NCI-H187 treated with DMSO at 0.1 percent for 48 hours (cell line): ENCODE data around the gene PRAME.
"Not testable (repeated sequence)": the region's sequence is repeated elsewhere in the genome, so short reads cannot be mapped to it uniquely, and the experiment has no call there.

Experiments
- DNase-seq: peaks from one replicate; lab custom pipeline; 2025; lab: John Stamatoyannopoulos, UW

Gene PRAME

GRCh38 chr22:22550789-22551434 lies 8.2 kb downstream of the PRAME start:
- no peak for DNase-seq

- no peak for DNase-seq
Measured at GRCh38 chr22:22548910-22549309, 10.2 kb downstream of the PRAME start.

- DNase-seq = no peak
Measured at GRCh38 chr22:22548317-22548716, 10.7 kb downstream of the PRAME start.

GRCh38 chr22:22547692-22548300 lies 11.3 kb downstream of the PRAME start:
- no peak for DNase-seq

- no peak for DNase-seq
Measured at GRCh38 chr22:22547226-22547625, 11.8 kb downstream of the PRAME start.

- DNase-seq = no peak
Measured at GRCh38 chr22:22546490-22546889, 12.6 kb downstream of the PRAME start.

- no peak for DNase-seq
Measured at GRCh38 chr22:22545084-22545483, 14.0 kb downstream of the PRAME start.

- DNase-seq = no peak
Measured at GRCh38 chr22:22538226-22538989, 20.7 kb downstream of the PRAME start.

GRCh38 chr22:22536916-22537315 lies 22.1 kb downstream of the PRAME start:
- no peak for DNase-seq

- DNase-seq = no peak
Measured at GRCh38 chr22:22536515-22536914, 22.6 kb downstream of the PRAME start.

GRCh38 chr22:22535662-22536061 lies 23.4 kb downstream of the PRAME start:
- no peak for DNase-seq

GRCh38 chr22:22534604-22535415 lies 24.3 kb downstream of the PRAME start:
- no peak for DNase-seq

- no peak for DNase-seq
Measured at GRCh38 chr22:22533863-22534262, 25.2 kb downstream of the PRAME start.

GRCh38 chr22:22533417-22533816 lies 25.6 kb downstream of the PRAME start:
- DNase-seq = no peak

GRCh38 chr22:22532547-22533071 lies 26.5 kb downstream of the PRAME start:
- not testable (repeated sequence) for DNase-seq

- DNase-seq = no peak
Measured at GRCh38 chr22:22531770-22532546, 27.1 kb downstream of the PRAME start.

GRCh38 chr22:22528780-22529179 lies 30.3 kb downstream of the PRAME start:
- DNase-seq = no peak

- DNase-seq = no peak
Measured at GRCh38 chr22:22527312-22527711, 31.8 kb downstream of the PRAME start.

GRCh38 chr22:22526125-22526912 lies 32.7 kb downstream of the PRAME start:
- DNase-seq = no peak

GRCh38 chr22:22523494-22523893 lies 35.6 kb downstream of the PRAME start:
- DNase-seq = no peak

GRCh38 chr22:22521631-22522030 lies 37.4 kb downstream of the PRAME start:
- DNase-seq = no peak
